OCI-LY7 (cell line): Measurements from ENCODE around the gene MAU2. TPM values are rescaled to one million over a fixed set of nuclear protein-coding genes. Genes with fewer than 3 reads are reported as not detected.

Source experiments
- BruUV-seq: library from RNA; stranded (reverse); fragments of 400-500 nt; replicated peaks from 2 replicates; lab custom pipeline; 2021; lab: Mats Ljungman, UMichigan
- CTCF ChIA-PET: fragments of 300-600 bp; sonication (Branson Sonifier 250); formaldehyde crosslinking; loops from one replicate; lab custom pipeline; 2022; ENCODE audit warnings: antibody characterized with exemption; ENCODE audit not compliant: unreplicated experiment; lab: Charles Lee
- POLR2A ChIA-PET: fragments of 300-600 bp; sonication (Branson Sonifier 250); formaldehyde crosslinking; loops from one replicate; lab custom pipeline; 2022; ENCODE audit warnings: antibody characterized with exemption; lab: Charles Lee
- DNase-seq: peaks from one replicate; pipeline ENCODE4 v3.0.0-alpha.2; 2015; ENCODE audit warnings: low spot score
- H2AFZ ChIP-seq: fragments of 200-600 bp; sonication (generic), shearing (Covaris generic); 2 replicates; pipeline ENCODE4 v1.6.1; 2014; ENCODE audit warnings: mild to moderate bottlenecking, antibody characterized with exemption, low read length, moderate library complexity
- H3K27ac ChIP-seq: fragments of 200-600 bp; sonication (generic); 2 replicates; pipeline ENCODE4 v1.5.1; 2014; ENCODE audit warnings: mixed run types, low read depth, mild to moderate bottlenecking, moderate library complexity, low read length, inconsistent platforms; ENCODE audit not compliant: poor library complexity, severe bottlenecking
- H3K36me3 ChIP-seq: fragments of 200-600 bp; sonication (generic); 2 replicates; pipeline ENCODE4 v1.6.1; 2014; ENCODE audit warnings: mild to moderate bottlenecking, antibody characterized with exemption, low read length, moderate library complexity, mixed read lengths; ENCODE audit not compliant: insufficient read depth
- H3K4me1 ChIP-seq: fragments of 200-600 bp; sonication (generic); 2 replicates; pipeline ENCODE4 v1.5.1; 2014; ENCODE audit warnings: mild to moderate bottlenecking, low read length; ENCODE audit not compliant: insufficient read depth, poor library complexity, severe bottlenecking
- H3K4me2 ChIP-seq: fragments of 200-600 bp; sonication (generic); 2 replicates; pipeline ENCODE4 v1.6.1; 2014; ENCODE audit warnings: mild to moderate bottlenecking, low read length
- H3K4me3 ChIP-seq: fragments of 200-600 bp; sonication (generic); 2 replicates; pipeline ENCODE4 v1.5.1; 2014; ENCODE audit warnings: mild to moderate bottlenecking, low read depth, low read length; ENCODE audit not compliant: poor library complexity, severe bottlenecking
- H3K79me2 ChIP-seq: fragments of 200-600 bp; sonication (generic); 2 replicates; pipeline ENCODE4 v1.6.1; 2016; ENCODE audit warnings: low read depth, mild to moderate bottlenecking, low read length, moderate library complexity, mixed read lengths; ENCODE audit not compliant: insufficient read depth
- H3K9me2 ChIP-seq: fragments of 200-600 bp; sonication (generic); 2 replicates; pipeline ENCODE4 v1.6.1; 2016; ENCODE audit warnings: mild to moderate bottlenecking, low read length, mixed read lengths; ENCODE audit not compliant: insufficient read depth
- H3K9me3 ChIP-seq: fragments of 200-600 bp; sonication (generic); 2 replicates; pipeline ENCODE4 v1.6.1; 2014; ENCODE audit warnings: mild to moderate bottlenecking, mixed run types, low read length, mixed read lengths
- H4K20me1 ChIP-seq: fragments of 200-600 bp; sonication (generic); 2 replicates; pipeline ENCODE4 v1.6.1; 2014; ENCODE audit warnings: mild to moderate bottlenecking, antibody characterized with exemption, low read length, moderate library complexity, mixed read lengths; ENCODE audit not compliant: insufficient read depth
- CTCF ChIP-seq: fragments of 200-600 bp; sonication (generic); conservative IDR thresholded peaks from 2 replicates; pipeline ENCODE4 v1.5.1; 2014; ENCODE audit warnings: mild to moderate bottlenecking, antibody characterized with exemption, low read length, moderate library complexity, mixed read lengths
- EZH2phosphoT487 ChIP-seq: fragments of 200-600 bp; sonication (generic); IDR thresholded peaks from 2 replicates; pipeline ENCODE4 v1.6.1; 2018; ENCODE audit warnings: low read depth, borderline replicate concordance, mild to moderate bottlenecking, mixed run types, antibody characterized with exemption, low read length, moderate library complexity, mixed read lengths
- intact Hi-C: fragments of 100-400 bp; cut with micrococcal nuclease; formaldehyde crosslinking; loops from one replicate; pipeline ENCODE4 v1.10.0; 2022; ENCODE audit not compliant: unreplicated experiment
- total RNA-seq, 2 experiments: library from RNA; depleted of rRNA in 1 of 2; stranded (reverse); fragments of >200 nt in 1 of 2; shearing (Covaris generic) in 1 of 2; gene quantifications; 2 replicates each; pipeline ENCODE4 v1.2.3, GENCODE V29; 2014 to 2022

The MAU2 gene
- total RNA-seq, 2 experiments from 2014 or later: 58.7 to 81.7 TPM

DNA sequence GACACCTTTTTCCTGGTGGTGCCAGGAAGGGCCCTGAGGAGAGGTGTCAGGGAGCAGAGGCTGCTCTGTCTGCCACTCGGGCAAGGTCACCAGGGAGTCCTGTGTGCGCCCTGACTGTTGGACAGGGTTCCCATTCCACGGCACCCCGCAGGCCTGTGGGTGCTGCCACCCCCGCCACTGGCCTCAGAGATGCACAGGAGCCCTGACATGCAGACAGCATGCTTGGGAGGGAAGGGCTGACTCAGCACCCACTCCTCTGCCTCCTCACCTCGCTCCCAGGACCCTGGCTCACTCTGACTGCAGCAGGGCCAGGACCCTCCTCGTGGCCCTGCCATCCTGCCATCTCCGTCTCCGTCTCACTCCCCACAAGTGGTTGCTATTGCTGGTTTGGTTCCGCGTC lies 25.3 kb downstream of the MAU2 start:
- no peaks in the 10 kb centered on the region for H3K4me1 ChIP-seq
- no peak overlapping the region for H3K4me2 ChIP-seq
- no peaks in the 10 kb centered on the region for H3K9me3 ChIP-seq
- ChIA-PET CTCF (no interaction called here), POLR2A (no interaction called here)
- no peaks in the 10 kb centered on the region for H3K79me2 ChIP-seq
- no peak overlapping the region for H2AFZ ChIP-seq
- DNase-seq: no peak
- intact Hi-C loops: no loop called here
- H3K9me2 ChIP-seq: no peaks in the 10 kb centered on the region
- H3K36me3 ChIP-seq: peaks cover 85% of the 10 kb centered on the region
- no peaks in the 10 kb centered on the region for H4K20me1 ChIP-seq
- TF ChIP-seq CTCF (no peak), EZH2phosphoT487 (no peak)
- H3K27ac ChIP-seq: no peak overlapping the region
- no TSS peak for BruUV-seq
- no peak overlapping the region for H3K4me3 ChIP-seq

DNA sequence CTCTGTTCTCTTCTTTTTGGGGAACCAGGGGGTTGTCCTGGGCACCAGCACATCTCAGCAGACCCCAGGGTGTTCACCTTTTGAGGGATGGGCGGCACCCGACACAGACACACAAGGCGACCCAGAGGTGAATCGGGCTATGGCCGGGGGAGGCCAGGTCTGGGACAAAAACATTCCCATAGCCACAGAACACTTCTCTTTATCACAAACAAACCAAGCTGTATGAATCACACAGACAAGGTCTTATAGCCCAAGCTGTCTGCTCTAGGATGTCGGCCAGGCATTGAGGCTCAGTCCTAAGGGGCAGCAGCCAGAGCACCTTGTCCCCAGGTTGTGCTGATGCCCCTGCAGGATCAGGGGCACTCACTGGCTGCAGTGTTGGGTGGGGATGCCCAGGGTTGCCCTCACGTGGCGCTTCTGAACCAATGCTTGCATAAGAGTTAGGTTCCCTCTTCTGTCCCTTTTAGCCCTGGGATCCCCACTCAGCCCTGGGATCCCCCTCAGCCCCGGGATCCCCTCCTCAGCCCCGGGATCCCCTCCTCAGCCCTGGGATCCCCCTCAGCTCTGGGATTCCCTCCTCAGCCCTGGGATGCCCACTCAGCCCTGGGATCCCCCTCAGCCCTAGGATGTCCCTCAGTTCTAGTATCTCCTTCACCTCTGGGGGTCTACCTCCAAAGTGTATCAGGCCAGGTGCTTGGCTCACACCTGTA lies 26.9 kb downstream of the MAU2 start:
- POLR2A ChIA-PET: no interaction called here
- Histone ChIP-seq H3K36me3 (peaks cover 82% of the 10 kb centered on the region), H4K20me1 (no peaks in the 10 kb centered on the region), H3K79me2 (no peaks in the 10 kb centered on the region), H3K9me2 (no peaks in the 10 kb centered on the region), H3K4me2 (no peak overlapping the region), H3K27ac (no peak overlapping the region), H3K9me3 (no peaks in the 10 kb centered on the region), H2AFZ (no peak overlapping the region), H3K4me1 (no peaks in the 10 kb centered on the region), H3K4me3 (no peak overlapping the region)
- intact Hi-C loops: no loop called here
- TF ChIP-seq CTCF (no peak), EZH2phosphoT487 (no peak)
- CTCF ChIA-PET: no interaction called here
- DNase-seq: no peak
- no TSS peak for BruUV-seq

GRCh38 chr19:19348266-19348665 lies 27.6 kb downstream of the MAU2 start:
- BruUV-seq: no TSS peak
- TF ChIP-seq EZH2phosphoT487 (no peak), CTCF (no peak)
- Histone ChIP-seq H3K4me3 (no peak overlapping the region), H3K79me2 (no peaks in the 10 kb centered on the region), H4K20me1 (no peaks in the 10 kb centered on the region), H3K36me3 (peaks cover 82% of the 10 kb centered on the region), H3K4me2 (no peak overlapping the region), H2AFZ (no peak overlapping the region), H3K9me2 (no peaks in the 10 kb centered on the region), H3K4me1 (no peaks in the 10 kb centered on the region), H3K27ac (no peak overlapping the region), H3K9me3 (no peaks in the 10 kb centered on the region)
- intact Hi-C loops: no loop called here
- CTCF ChIA-PET: no interaction called here
- POLR2A ChIA-PET: no interaction called here
- no peak for DNase-seq
